ENCODE results near the gene RAPGEF2.
"Not testable (repeated sequence)": the region's sequence is repeated elsewhere in the genome, so short reads cannot be mapped to it uniquely, and the experiment has no call there.

RAPGEF2 gene

DNA sequence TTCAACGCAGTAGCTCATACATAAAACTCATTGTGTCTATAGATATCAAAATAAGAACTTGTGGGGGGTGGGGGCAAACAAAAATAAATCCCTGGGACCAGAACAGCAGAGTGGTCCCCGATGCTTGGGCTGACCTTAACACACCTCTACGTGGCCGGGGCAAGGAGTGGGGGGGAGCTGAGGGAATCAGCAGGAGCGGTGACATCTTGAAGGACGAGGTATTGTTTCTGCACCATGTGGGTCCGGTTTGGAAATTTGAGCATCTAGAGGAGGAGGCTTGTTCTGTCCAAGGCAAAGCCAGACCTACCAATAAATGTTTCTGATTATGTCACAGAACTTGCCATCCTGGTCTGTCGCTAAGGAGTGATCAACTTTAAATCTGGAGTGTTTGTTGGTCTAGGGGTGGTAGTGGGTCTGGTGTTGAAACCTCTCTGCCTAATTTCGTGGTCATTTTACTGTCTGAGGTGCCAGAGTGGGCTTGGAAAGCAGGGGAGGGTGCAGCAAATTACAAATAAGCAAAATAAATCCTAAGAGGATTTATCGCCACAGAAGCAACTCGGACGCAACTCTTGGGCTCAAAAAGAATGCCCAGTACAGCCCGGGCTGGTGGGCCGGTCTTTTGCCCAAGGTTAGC is 774 bp upstream of the RAPGEF2 start:
- no peak for DNase-seq

DNA sequence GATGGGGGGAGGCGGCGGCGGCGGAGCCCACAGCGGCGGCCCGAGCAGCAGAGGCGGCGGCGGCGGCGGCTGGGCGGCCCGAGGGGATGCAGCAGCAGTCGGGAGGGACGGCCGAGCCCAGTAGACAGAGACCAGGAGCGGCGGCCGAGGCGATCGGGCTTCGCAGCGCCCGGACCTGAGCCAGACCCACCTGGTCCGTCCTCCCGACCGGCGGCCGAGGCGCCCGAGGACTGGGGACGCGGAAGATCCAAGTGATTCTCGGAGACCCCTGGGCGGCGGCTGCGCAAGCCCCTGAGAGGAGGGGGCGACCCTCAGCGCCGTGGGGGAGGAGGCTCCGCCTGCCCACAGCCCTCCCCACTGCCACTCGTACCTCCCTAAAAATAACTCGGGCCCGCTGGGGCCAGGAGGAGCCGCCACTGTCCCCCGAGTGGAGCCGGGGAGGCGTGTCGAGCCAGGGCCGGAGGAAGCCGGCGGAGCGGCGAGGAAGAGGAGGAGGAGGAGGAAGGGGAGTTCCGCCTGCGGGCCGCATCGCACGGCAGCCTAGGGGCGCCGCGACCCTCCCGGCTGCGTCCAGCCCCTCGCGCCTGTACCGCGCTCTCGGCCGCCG is 608 bp downstream of the RAPGEF2 start:
- peak in 1 of 2 experiments; percentile 2 for DNase-seq

DNA sequence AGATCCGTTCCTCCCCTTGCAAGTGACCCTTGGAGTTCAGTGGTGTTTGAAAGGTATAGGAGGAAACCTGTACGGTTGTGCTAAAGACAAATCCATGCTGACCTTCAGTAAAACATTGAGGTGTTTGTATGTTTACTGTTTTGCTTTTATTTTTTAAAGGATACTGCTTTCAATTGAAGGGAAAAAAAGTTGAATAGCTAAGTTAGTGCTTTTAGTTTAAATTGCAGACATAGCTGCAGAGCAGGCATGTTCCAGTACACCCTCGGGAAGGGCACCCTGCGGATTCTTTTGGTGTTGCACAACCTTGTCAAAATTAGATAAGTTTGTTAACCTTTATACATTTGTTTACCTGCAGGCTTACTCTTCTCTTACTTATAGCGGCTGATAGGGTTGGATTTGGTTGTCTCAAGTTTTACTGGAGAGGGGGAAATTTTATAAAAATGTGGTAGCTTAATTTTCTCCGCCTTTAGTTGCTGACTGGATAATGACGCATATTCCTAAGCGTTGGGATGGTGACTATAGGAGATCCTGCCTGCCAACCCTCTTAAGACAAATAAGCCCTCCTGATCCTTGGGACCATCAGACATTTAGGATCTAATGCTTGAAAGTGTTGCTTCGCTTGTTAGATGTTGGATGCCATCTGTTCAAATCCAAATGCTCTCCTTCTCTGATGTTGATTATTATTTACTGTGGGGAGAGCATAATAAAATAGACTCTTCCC is 2.0 kb downstream of the RAPGEF2 start:
- no peak for DNase-seq

DNA sequence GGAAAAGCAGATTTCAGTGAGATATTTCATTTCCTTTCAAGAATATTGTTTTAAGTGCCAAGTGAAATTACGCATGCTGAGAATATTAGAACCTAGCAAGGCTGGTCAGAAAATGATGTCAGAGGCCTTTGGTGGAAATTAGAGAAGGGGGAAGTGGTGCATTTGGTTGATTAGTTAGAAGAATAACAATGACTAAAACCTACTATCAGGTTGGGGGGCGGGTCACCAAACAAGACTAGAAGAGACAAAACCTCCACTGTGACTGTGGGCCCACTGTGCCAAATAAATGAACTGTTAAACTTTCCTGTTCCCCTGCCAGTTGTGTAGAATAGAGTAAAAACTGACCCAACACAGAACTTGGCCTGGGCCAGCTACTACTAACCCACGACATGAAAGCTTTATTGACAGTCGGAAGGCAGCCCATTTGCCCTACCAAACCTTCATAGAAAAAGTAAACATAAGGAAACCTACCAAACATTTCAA is 2.9 kb downstream of the RAPGEF2 start:
- no peak for DNase-seq

DNA sequence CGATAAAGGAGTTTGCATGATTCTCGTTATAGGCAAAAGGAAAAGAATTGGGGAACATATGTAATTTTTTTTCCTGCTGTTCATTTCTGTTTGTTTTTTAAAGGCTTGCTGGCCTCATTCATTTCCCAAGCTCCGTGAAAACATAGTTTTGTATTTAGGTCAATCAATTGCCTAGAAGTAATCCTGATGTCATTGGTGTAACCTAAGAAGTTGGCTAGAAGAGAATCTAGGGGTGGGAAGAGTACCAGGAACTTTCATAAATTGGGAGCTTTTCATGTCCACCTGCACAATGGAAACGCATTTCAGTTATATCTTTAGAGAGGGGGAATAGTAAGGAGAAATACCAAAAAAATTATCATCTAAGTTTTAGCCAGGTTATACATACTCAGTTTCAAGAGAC is 3.8 kb downstream of the RAPGEF2 start:
- DNase-seq, result no peak

DNA sequence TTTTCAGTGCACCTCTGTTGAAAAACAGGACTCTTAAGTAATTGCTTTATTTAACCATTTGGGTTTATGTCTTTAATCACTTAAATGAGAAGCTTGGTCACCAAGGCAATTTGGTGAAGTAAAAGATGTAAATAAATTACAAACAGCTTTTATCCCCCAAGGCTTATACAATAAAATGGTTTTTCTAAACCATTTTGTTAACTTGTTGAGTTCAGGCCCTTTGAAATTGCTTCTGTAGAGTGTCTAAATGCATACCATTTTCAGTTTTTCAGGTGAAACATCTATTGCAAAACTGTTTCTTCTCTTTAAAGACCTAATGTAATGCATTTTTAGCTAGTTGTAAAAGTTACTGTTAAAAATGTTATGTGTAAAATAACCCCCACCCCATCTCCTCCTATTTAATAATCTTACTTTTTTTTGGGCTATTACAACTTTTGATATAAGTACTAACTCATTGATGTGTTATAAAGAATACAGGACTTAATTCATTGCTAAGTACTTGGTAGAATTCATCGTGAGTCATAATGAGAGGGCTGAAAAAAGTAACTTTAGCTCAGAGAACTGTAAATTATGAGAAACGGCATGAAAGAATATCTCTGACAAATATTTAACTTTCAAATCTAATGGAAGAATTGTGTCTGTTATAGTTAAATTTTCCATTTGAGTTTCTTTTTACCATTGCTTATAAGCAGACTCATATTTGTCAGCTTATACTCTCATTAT is 4.5 kb downstream of the RAPGEF2 start:
- no peak for DNase-seq

DNA sequence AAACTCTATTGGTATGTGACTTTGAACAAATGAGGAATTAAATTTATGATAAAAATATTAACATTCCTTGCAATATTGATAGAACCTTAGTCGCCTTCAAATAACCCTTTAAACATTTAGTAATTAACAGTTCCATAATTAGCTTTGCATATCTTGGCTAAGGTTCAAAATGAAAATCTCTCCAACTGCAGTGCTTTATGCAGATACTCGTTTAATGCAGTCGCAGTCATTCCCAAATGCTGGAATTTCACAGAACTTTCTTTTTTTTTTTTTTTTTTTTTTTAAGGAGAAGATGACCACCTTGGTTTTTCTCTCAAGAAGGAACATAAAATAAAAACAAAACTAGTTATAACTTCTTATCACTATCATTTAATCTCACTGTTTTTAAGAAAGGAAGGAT is 5.2 kb downstream of the RAPGEF2 start:
- DNase-seq, result no peak

DNA sequence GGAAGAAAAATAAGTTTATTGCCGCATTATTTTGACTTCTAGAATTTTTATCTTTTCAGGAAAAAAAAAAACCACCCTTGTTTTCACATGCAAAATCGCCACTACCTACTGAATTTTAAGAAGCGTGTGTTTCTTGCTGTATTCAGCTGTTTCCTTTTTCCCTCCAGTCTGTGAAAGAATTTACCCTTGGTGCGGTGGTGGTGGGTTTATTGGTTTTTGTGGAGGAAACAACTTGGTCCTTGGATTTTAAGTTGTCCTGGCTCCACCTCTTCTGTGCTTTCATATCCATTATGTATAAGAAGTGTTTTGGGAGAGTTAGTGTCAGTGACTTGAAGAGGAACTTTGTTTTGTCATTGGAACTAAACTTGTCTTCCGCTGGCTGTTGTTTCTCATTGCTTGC is 8.1 kb downstream of the RAPGEF2 start:
- DNase-seq, result no peak

DNA sequence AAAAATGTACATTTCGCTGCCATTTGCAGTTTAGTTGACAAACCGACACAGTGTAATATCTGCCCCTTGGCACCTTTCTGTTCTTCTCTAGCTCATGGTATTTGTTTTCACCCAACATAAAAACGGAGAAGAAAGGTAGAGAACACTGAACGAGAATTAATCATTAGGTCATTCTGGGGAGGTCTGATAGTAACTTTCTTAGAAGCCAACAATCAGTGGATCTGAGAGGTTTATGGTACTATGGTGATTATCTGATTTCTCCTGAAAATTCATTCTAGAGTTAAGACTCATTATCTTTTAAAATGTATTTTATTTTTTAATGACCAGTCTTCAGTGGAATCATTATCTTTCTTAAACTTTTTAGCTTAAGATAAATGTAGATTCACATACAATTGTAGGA is 8.5 kb downstream of the RAPGEF2 start:
- no peak for DNase-seq

DNA sequence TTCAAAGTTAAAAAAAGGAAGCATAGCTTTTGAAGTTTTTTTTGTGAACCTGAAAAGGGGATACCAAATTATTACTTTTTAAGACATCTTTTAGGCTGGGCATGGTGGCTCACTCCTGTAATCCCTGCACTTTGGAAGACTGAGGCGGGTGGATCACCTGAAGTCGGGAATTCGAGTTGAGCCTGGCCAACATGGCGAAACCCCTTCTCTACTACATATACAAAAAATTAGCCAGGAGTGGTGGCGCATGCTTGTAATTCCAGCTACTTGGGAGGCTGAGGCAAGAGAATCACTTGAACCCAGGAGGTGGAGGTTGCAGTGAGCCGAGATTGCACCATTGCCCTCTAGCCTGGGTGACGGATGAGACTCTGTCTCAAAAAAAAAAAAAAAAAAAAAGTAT is 10.5 kb downstream of the RAPGEF2 start:
- DNase-seq, result not testable (repeated sequence)

DNA sequence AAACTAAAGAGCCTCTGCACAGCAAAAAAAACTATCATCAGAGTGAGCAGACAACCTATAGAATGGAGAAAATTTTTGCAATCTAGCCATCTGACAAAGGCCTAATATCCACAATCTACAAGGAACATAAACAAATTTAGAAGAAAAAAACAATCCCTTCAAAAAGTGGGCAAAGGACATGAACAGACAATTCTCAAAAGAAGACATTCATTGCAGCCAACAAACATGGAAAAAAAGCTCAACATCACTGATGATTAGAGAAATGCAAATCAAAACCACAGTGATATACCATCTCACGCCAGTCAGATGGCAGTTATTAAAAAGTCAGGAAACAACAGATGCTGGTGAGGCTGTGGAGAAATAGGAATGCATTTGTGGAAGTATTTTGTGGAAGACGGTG is 13.2 kb downstream of the RAPGEF2 start:
- not testable (repeated sequence) for DNase-seq

DNA sequence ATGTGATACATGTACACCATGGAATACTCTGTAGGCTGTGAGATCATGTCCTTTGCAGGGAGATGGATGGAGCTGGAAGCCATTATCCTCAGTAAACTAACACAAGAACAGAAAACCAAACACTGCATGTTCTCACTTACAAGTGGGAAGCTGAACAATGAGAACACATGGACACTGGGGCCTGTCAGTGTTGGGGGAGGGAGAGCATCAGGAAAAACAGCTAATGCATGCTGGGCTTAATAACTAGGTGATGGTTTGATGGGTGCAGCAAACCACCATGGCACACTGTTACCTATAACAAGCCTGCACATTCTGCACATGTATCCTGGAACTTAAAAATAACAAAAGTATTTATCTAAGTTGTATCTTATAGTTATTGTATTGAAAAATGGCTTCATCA is 13.8 kb downstream of the RAPGEF2 start:
- not testable (repeated sequence) for DNase-seq

DNA sequence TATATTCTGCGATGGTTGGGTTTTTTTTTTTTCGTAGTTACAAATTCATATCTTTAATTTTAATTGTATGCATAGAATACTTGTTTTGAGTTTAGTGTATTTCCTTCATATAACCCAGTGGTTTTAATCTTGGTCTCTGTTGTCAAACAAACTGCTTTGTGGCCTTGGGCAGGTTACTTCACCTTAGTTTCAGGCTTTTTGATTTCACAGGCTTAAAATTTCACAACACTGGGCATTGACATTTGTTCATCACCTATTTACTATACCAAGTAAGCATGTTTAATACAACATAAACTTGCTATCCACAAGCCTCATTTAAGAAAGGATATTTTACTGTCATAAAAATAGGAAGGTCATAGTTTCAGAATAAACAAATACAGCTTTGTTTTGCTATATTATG is 14.7 kb downstream of the RAPGEF2 start:
- DNase-seq, result no peak

DNA sequence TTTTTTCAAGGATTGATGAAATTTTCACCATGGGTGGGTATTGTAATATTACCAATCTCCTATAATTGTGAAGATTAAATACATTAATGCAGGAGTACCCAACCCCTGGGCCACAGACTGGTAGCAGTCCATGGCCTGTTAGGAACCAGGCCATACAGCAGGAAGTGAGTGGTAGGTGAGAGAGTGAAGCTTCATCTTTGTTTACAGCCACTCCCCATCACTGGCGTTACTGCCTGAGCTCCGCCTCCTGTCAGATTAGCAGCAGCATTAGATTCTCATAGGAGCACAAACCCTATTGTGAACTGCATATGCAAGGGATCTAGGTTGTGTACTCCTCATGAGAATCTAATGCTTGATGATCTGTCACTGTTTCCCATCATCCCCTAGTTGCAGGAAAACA is 15.1 kb downstream of the RAPGEF2 start:
- no peak for DNase-seq

DNA sequence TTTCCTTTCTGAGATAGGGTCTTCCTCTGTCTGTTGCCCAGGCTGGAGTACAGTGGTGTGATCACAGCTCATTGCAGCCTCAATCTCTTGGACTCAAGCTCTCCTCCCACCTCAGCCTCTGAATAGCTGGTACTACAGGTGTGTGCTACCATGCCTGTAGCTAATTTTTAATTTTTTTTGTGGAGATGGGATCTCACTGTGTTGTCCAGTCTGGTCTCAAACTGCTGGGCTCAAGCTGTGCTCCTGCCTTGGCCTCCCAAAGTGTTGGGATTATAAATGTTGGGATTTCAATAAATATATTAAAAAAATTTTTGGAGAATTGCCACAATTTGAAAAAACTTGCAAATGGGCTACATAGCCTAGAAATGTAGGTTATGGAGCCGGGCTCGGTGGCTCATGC is 18.5 kb downstream of the RAPGEF2 start:
- DNase-seq, result no peak

DNA sequence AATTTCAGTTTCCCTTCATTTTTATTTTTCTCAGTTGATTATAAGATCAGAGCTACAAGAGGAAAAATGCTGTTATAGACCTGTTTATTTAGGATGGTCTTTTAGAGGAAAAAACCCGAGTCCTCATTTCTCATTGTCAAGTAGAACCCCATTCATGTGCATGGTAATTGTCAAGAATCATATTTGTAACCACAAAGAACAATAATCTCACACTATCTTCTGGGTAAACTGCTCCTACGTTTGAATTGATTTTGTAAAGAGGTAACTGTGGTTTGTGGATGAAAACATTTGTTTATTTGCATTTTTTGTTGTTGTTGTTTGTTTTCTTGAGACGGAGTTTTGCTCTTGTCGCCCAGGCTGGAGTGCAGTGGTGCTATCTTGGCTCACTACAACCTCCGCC is 23.8 kb downstream of the RAPGEF2 start:
- no peak for DNase-seq

DNA sequence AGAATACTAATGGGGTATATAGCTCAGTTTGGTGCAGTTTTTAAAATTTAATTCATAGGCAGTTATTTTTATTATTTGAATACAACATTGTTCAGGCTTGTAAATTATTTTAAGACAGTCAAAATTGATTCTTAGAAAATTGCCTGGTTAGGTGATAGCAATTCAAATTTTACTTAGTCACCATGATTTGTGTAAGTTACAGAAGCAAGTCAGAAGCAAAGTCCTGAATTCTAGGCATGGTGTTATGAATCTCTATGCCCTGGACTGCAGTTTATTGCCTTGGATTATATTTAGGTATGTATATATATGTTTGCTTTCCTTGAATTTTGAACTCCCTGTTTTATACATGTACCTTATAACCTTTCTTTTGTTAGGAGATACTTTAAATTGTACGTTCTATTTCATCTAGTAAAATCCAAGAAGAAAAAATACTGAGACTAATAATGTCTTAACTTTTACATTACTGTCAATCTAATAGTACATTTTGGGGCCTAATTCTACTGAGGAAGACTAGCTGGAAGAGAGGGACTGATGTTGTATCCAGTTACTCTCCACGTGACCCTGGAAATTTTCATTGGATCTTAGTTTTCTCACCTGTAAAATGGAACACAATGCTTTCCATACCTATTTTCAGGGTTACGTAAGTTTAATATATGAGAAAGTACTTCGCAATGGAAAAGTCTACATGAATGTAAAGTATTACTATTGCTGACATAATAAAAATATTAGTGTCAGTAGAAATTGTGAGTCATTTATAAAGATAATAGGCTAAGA is 25.1 kb downstream of the RAPGEF2 start:
- DNase-seq, result no peak

DNA sequence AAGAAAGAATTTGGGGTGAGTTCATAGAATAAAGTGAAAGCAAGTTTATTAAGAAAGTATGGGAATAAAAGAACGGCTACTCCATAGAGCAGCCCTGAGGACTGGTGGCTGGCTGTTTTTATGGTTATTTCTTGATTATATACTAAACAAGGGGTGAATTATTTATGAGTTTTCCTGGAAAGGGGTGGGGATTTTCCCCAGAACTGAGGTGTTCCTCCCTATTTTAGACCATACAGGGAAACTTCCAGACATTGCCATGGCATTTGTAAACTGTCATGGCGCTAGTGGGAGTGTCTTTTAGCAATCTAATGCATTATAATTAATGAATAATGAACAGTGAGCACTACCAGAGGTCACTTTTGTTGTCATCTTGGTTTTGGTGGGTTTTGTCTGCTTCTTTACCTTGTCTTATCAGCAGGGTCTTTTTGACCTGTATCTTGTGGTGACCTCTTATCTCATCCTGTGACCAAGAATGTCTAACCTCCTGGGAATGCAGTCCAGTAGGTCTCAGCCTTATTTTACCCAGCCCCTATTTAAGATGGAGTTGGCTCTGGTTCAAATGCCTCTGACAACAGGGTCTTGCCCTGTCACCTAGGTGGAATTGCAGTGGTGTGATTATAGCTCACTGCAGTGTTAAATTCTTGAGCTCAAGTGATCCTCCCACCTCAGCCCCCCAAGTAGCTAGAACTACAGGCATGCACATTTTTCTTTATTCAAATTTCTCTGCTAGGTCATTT is 27.1 kb downstream of the RAPGEF2 start:
- DNase-seq, result no peak

DNA sequence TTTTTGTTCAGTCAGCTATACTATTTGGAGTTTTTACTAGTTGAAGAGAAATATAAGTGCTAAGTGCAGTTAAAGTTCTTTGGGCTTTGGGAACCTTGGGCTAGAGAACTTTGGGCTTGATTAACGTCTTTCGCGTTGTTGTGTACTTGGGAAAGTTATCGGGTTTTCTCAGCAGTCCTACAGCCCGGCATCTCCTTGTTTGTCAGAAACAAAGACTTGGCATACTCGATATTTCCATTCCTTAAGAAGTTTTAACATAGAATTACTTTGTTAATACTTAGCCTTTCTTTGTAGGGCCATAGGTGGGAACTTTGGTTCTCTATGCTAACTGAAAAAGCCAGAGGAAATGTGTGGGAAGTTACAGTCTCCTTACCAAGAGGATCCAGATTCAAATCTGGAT is 28.7 kb downstream of the RAPGEF2 start:
- DNase-seq, result no peak

DNA sequence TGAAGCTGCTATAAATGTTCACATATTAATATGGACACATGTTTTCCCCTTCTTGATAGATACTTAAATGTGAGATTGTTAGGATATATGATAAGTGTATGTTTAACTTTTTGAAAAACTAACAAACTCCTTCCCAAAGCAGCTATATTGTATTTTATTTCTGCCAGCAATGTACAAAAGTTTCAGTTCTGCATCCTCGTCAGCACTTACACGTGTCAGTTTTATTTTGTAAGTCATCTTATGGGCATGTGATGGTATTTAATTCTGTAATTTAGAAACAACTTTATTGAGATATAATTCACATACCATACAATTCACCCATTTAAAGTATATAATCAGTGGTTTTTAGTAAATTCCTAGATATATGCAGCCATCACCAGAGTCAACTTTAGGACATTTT is 31.6 kb downstream of the RAPGEF2 start:
- no peak for DNase-seq

DNA sequence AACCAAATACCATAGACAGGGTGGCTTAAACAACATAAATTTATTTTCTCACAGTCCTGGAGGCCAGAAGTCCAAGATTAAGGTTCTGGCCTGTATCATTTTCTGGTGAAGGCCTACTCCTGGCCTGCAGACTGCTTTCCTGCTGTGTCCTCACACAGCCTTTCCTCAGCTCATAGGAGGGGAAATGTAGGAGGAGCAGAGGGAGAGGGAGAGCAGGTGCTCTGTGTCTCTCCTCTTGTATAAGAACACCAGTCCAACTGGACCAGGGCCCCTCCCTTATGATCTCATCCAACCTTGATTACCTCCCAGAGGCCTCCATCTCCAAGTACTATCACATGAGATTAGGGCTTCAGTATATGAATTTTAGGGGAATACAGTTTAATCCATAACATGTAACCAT is 34.3 kb downstream of the RAPGEF2 start:
- DNase-seq, result no peak

DNA sequence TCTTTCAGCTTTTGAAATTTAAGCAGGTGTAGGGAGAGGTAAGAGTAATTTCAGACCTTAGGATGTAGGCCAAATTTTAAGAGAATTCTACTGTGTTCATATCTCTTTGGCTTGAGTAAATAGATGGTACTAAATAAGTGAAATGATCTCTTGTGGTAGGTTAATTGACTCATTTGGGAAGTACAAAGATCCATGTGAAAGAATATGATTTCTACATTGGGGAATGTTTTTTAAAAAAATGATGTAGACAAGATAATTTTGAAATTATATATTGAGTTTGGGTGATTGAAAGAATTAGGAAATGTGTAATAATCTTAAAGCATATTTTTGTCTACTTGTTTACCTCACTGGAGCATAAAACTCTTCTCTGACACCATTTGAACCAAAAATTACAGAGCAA is 35.6 kb downstream of the RAPGEF2 start:
- DNase-seq, result no peak
